B cell (primary cell): ENCODE measurements around the gene TRIP11. TPM values are rescaled to one million over a fixed set of nuclear protein-coding genes. Genes with fewer than 3 reads are reported as not detected.
"Not testable (repeated sequence)": the region's sequence is repeated elsewhere in the genome, so short reads cannot be mapped to it uniquely, and the experiment has no call there.

Source experiments
- ATAC-seq: fragments of 200-7000 bp; cut with Tn5 transposase; one replicate; pipeline ENCODE4 v1.10.0; 2021; ENCODE audit warnings: low read depth, mild to moderate bottlenecking, moderate number of reproducible peaks, moderate library complexity
- CTCF ChIA-PET: fragments of 350-600 bp; sonication (Branson Sonifier 250); formaldehyde crosslinking; loops from one replicate; lab custom pipeline; 2021; ENCODE audit warnings: antibody characterized with exemption, inconsistent platforms; lab: Charles Lee
- POLR2A ChIA-PET: fragments of 350-600 bp; sonication (Branson Sonifier 250); formaldehyde crosslinking; loops from one replicate; lab custom pipeline; 2021; ENCODE audit warnings: antibody characterized with exemption; lab: Charles Lee
- DNase-seq: peaks from one replicate; pipeline ENCODE4 v3.0.0; 2013
- H2AFZ ChIP-seq: 2 replicates; pipeline ENCODE4 v1.6.1; 2012; ENCODE audit warnings: mild to moderate bottlenecking, low read depth, low read length; ENCODE audit not compliant: insufficient read depth, poor library complexity, severe bottlenecking
- H3K27ac ChIP-seq, 2 donors: 1 replicate in 1 of 2; 2 replicates in 1 of 2; pipeline ENCODE4 v1.5.1; 2012 to 2013; ENCODE audit warnings: low read length in 2 of 2, mild to moderate bottlenecking in 2 of 2, moderate library complexity in 1 of 2
- H3K27me3 ChIP-seq, 4 experiments: fragments of 200-600 bp in 1 of 4; sonication (generic) in 1 of 4; replicated peaks in 1 of 4; 1 replicate in 2 of 4; 2 replicates in 2 of 4; pipeline versions ENCODE4 v1.6.1 to v1.7.0; 2013 to 2016; ENCODE audit warnings: low read length in 3 of 4, mild to moderate bottlenecking in 2 of 4, mixed read lengths in 1 of 4, moderate library complexity in 1 of 4; ENCODE audit not compliant: insufficient read depth in 4 of 4, control insufficient read depth in 3 of 4; ENCODE audit errors: control extremely low read depth in 1 of 4
- H3K36me3 ChIP-seq, 2 experiments: replicated peaks in 1 of 2; 1 replicate in 1 of 2; 2 replicates in 1 of 2; pipeline versions ENCODE4 v1.6.1 to v1.7.1; 2013; ENCODE audit warnings: low read length in 1 of 2; ENCODE audit not compliant: insufficient read depth in 2 of 2, control insufficient read depth in 1 of 2; ENCODE audit errors: control extremely low read depth in 1 of 2, extremely low read depth in 1 of 2
- H3K4me1 ChIP-seq, 2 donors: fragments of 200-600 bp in 1 of 2; sonication (generic) in 1 of 2; 1 replicate in 1 of 2; 2 replicates in 1 of 2; pipeline versions ENCODE4 v1.5.1 to v1.6.1; 2013 to 2017; ENCODE audit warnings: low read length in 2 of 2; ENCODE audit not compliant: control insufficient read depth in 2 of 2, insufficient read depth in 2 of 2
- H3K4me2 ChIP-seq: replicated peaks from 2 replicates; pipeline ENCODE3; 2012; ENCODE audit warnings: mild to moderate bottlenecking, low read depth, low read length; ENCODE audit not compliant: poor library complexity, severe bottlenecking
- H3K4me3 ChIP-seq, 5 experiments: fragments of 200-600 bp in 1 of 5; sonication (generic) in 1 of 5; 1 replicate in 3 of 5; 2 replicates in 2 of 5; pipeline versions ENCODE4 v1.5.1 to v1.7.0; 2011 to 2016; ENCODE audit warnings: low read length in 4 of 5, mild to moderate bottlenecking in 4 of 5, low read depth in 2 of 5, control low read depth in 1 of 5, moderate library complexity in 1 of 5; ENCODE audit not compliant: insufficient read depth in 1 of 5; ENCODE audit errors: control extremely low read depth in 1 of 5, extremely low read depth in 1 of 5
- H3K79me2 ChIP-seq: fragments of 200-600 bp; sonication (generic); one replicate; pipeline ENCODE4 v1.6.0; 2016; ENCODE audit warnings: low read length; ENCODE audit not compliant: control insufficient read depth, insufficient read depth
- H3K9ac ChIP-seq: fragments of 200-600 bp; sonication (generic); 2 replicates; pipeline ENCODE4 v1.6.1; 2017; ENCODE audit warnings: mild to moderate bottlenecking, low read length, moderate library complexity
- H3K9me3 ChIP-seq, 3 donors: one replicate each; pipeline versions ENCODE4 v1.6.1 to v1.7.1; 2013; ENCODE audit warnings: low read length in 2 of 3; ENCODE audit not compliant: control insufficient read depth in 2 of 3, insufficient read depth in 1 of 3; ENCODE audit errors: control extremely low read depth in 1 of 3
- H4K20me1 ChIP-seq: 2 replicates; pipeline ENCODE4 v1.6.0; 2012; ENCODE audit warnings: mild to moderate bottlenecking, low read length; ENCODE audit not compliant: insufficient read depth, control insufficient read depth, poor library complexity, severe bottlenecking
- H3K27ac Mint-ChIP-seq: one replicate; pipeline ENCODE4 v1.8.0; 2021; ENCODE audit warnings: mixed read lengths
- H3K27me3 Mint-ChIP-seq: one replicate; pipeline ENCODE4 v1.8.0; 2021; ENCODE audit warnings: mixed read lengths
- H3K4me1 Mint-ChIP-seq: one replicate; pipeline ENCODE4 v1.8.0; 2021; ENCODE audit warnings: mixed read lengths
- H3K4me3 Mint-ChIP-seq: one replicate; pipeline ENCODE4 v1.8.0; 2021; ENCODE audit warnings: mixed read lengths
- H3K9me3 Mint-ChIP-seq: one replicate; pipeline ENCODE4 v1.8.0; 2022; ENCODE audit warnings: mixed read lengths; ENCODE audit not compliant: insufficient read depth
- EZH2 ChIP-seq: IDR thresholded peaks from 2 replicates; pipeline ENCODE4 v1.6.1; 2012; ENCODE audit warnings: borderline replicate concordance, low read depth, mild to moderate bottlenecking, moderate library complexity, low read length; ENCODE audit not compliant: insufficient read depth, poor library complexity, severe bottlenecking
- WGBS: methylation state at CpG from one replicate; pipeline ENCODE4 v1.1.5; 2013; ENCODE audit warnings: missing lambda C conversion rate; ENCODE audit not compliant: insufficient coverage; 5-methylcytosine and 5-hydroxymethylcytosine counted together
- intact Hi-C: fragments of 100-400 bp; cut with micrococcal nuclease; formaldehyde crosslinking; loops from one replicate; pipeline ENCODE4 v1.10.0; 2022
- polyA plus RNA-seq: library from polyadenylated mRNA; depleted of rRNA; stranded (reverse); fragments of >200 nt; gene quantifications from 2 replicates; pipeline ENCODE4 v1.2.3, GENCODE V29; 2012
- total RNA-seq, 2 donors: library from RNA; stranded (reverse); fragments of 120-200 nt in 1 of 2; gene quantifications; 1 replicate in 1 of 2; 2 replicates in 1 of 2; pipeline versions ENCODE4 v1.2.3 to v1.2.4, GENCODE V29; 2013 to 2022

TRIP11 gene
- total and polyA plus RNA-seq, 2 donors (not counting 1 experiment from before 2014, with no cell fraction given): 6.4 to 62.2 TPM

GRCh38 chr14:92049781-92050180, 9.9 kb upstream of the TRIP11 start:
- Mint-ChIP-seq H3K9me3 (peaks cover 5% of the 10 kb centered on the region), H3K27me3 (no peaks in the 10 kb centered on the region), H3K27ac (no peak overlapping the region), H3K4me3 (no peak overlapping the region), H3K4me1 (no peaks in the 10 kb centered on the region)
- H3K36me3 ChIP-seq: no peaks in the 10 kb centered on the region
- H3K4me3 ChIP-seq: no peak overlapping the region
- H3K27ac ChIP-seq: no peak overlapping the region
- H3K4me2 ChIP-seq: no peak overlapping the region
- WGBS: 100% methylated on average over 3 of the region's 3 CpGs
- H3K4me1 ChIP-seq: no peaks in the 10 kb centered on the region
- ChIA-PET POLR2A (no interaction called here), CTCF (interaction anchor here (0.6 to 1.6 kb wide), 3 partner anchors 9 to 53 kb away, joined by 3 to 4 read pairs (median 3); no protein-coding TSS in a partner anchor)
- no peak for TF ChIP-seq EZH2
- H3K9me3 ChIP-seq: peaks cover 0 to 5% (median 0%) of the 10 kb centered on the region in 3 donors
- ATAC-seq: no peak
- no peak overlapping the region for H3K9ac ChIP-seq
- no peak overlapping the region for H2AFZ ChIP-seq
- H3K79me2 ChIP-seq: no peaks in the 10 kb centered on the region
- intact Hi-C loops: no loop called here
- no peaks in the 10 kb centered on the region for H3K27me3 ChIP-seq
- H4K20me1 ChIP-seq: no peaks in the 10 kb centered on the region
- no peak for DNase-seq

- H3K27ac Mint-ChIP-seq, H3K36me3 ChIP-seq, ATAC-seq, H3K4me3 ChIP-seq, H3K79me2 ChIP-seq, H2AFZ ChIP-seq, H3K4me2 ChIP-seq, H3K27ac ChIP-seq, H3K27me3 Mint-ChIP-seq, H3K4me1 Mint-ChIP-seq, POLR2A ChIA-PET, H3K27me3 ChIP-seq, H4K20me1 ChIP-seq, H3K9me3 ChIP-seq, DNase-seq, H3K9me3 Mint-ChIP-seq, intact Hi-C loops, CTCF ChIA-PET, H3K9ac ChIP-seq, H3K4me1 ChIP-seq, H3K4me3 Mint-ChIP-seq: not testable (repeated sequence)
- 97% methylated on average over 12 of the region's 12 CpGs for WGBS
Measured at GRCh38 chr14:92049221-92049620, 9.4 kb upstream of the TRIP11 start.

- H3K27me3 Mint-ChIP-seq, H3K4me3 ChIP-seq, H3K4me1 ChIP-seq, H3K27me3 ChIP-seq, H3K36me3 ChIP-seq, H3K79me2 ChIP-seq, CTCF ChIA-PET, POLR2A ChIA-PET, H3K27ac Mint-ChIP-seq, H3K4me3 Mint-ChIP-seq, H3K27ac ChIP-seq, intact Hi-C loops, H3K9ac ChIP-seq, DNase-seq, ATAC-seq, H3K4me1 Mint-ChIP-seq, H3K9me3 Mint-ChIP-seq, H4K20me1 ChIP-seq, H3K4me2 ChIP-seq, H3K9me3 ChIP-seq, H2AFZ ChIP-seq: not testable (repeated sequence)
- 100% methylated on average over 2 of the region's 7 CpGs for WGBS
Measured at GRCh38 chr14:92045904-92046303, 6.0 kb upstream of the TRIP11 start.

GRCh38 chr14:92041766-92042165, 1.9 kb upstream of the TRIP11 start:
- H3K9ac ChIP-seq, POLR2A ChIA-PET, H3K27ac ChIP-seq, H3K9me3 Mint-ChIP-seq, H3K4me3 ChIP-seq, H3K4me2 ChIP-seq, H3K36me3 ChIP-seq, DNase-seq, H3K27me3 ChIP-seq, H2AFZ ChIP-seq, H3K27ac Mint-ChIP-seq, ATAC-seq, H4K20me1 ChIP-seq, H3K27me3 Mint-ChIP-seq, H3K9me3 ChIP-seq, intact Hi-C loops: not testable (repeated sequence)
- WGBS: 94% methylated on average over 2 of the region's 2 CpGs
- CTCF ChIA-PET: interaction anchor here (2.5 kb wide), 1 partner anchor 65 kb away, joined by 19 read pairs; the partner anchor contains the start of gene ATXN3
- peaks cover 19 to 24% of the 10 kb centered on the region in 2 donors for H3K4me1 ChIP-seq
- Mint-ChIP-seq H3K4me3 (peak overlapping the region; percentile 58), H3K4me1 (peaks cover 32% of the 10 kb centered on the region)
- peaks cover 50% of the 10 kb centered on the region for H3K79me2 ChIP-seq
